AG09319 (cell line): ENCODE results near the gene FGF13.

ENCODE experiments used
- DNase-seq: peaks from one replicate; pipeline ENCODE4 v3.0.0-alpha.2; 2010; ENCODE audit warnings: low read depth; ENCODE audit errors: extremely low read depth
- CTCF ChIP-seq: IDR thresholded peaks from 2 replicates; pipeline ENCODE4 v1.5.1; 2011; ENCODE audit warnings: low read depth, mild to moderate bottlenecking, inconsistent platforms, low read length, moderate library complexity

Gene FGF13

GRCh38 chrX:138740341-138740740 is 28.8 kb upstream of the FGF13 start:
- TF ChIP-seq CTCF = no peak

GRCh38 chrX:138723301-138723700 is 11.8 kb upstream of the FGF13 start:
- no peak for TF ChIP-seq CTCF
- no peak for DNase-seq

More at GRCh38 chrX:138740341-138740740, 28.8 kb upstream of the FGF13 start:
- no peak for DNase-seq

- DNase-seq = no peak
- TF ChIP-seq CTCF = no peak
Observed at GRCh38 chrX:138719396-138719795, 7.9 kb upstream of the FGF13 start.

GRCh38 chrX:138718941-138719340 is 7.4 kb upstream of the FGF13 start:
- no peak for DNase-seq
- TF ChIP-seq CTCF = no peak

- no peak for DNase-seq
Observed at GRCh38 chrX:138710866-138711341, 613 bp downstream of the FGF13 start.

GRCh38 chrX:138709886-138710791 is 1.4 kb downstream of the FGF13 start:
- no peak for DNase-seq
- no peak for TF ChIP-seq CTCF

More at GRCh38 chrX:138710866-138711341, 613 bp downstream of the FGF13 start:
- TF ChIP-seq CTCF = no peak

GRCh38 chrX:138708268-138708667 is 3.2 kb downstream of the FGF13 start:
- TF ChIP-seq CTCF = no peak

More at GRCh38 chrX:138708268-138708667, 3.2 kb downstream of the FGF13 start:
- no peak for DNase-seq
